Ramos (cell line): ENCODE measurements around the gene HAO1.
"Not testable (repeated sequence)": the region's sequence is repeated elsewhere in the genome, so short reads cannot be mapped to it uniquely, and the experiment has no call there.

Experiments
- in situ Hi-C: fragments of 300-500 bp; cut with MboI; formaldehyde crosslinking; loops from one replicate; pipeline ENCODE4 v1.14.3; 2022; ENCODE audit warnings: low sequenced_read_pairs; ENCODE audit not compliant: unreplicated experiment

Gene HAO1

GRCh38 chr20:7940341-7940740 lies at the start of gene HAO1:
TSS of gene HAO1 (minus strand) at chr20:7940458. CDS start at chr20:7940422, 36 bp downstream.
- in situ Hi-C loops, result no loop called here

DNA sequence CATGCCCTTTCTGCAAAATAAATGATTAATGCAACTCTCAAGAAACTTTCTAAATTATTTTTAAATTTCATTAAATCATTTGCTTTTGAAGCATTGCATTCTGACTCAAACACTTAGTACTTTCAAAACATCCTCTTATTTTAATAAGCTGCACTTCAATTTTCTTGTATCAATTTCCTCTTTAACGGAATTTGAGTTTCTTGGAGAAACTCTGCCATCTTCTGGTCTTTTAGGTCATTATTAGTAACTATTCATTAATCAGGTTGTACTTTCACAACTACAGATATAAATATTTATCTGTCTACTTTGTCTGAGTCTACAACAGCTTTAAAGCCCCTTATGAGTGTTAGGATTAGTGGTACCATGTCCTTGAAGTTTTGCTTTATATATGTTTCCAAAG lies 49.1 kb upstream of the HAO1 start:
- in situ Hi-C loops, result no loop called here

- in situ Hi-C loops, result no loop called here
Observed at GRCh38 chr20:7985916-7986315, 45.7 kb upstream of the HAO1 start.

- in situ Hi-C loops, result no loop called here
Observed at GRCh38 chr20:7984192-7984591, 43.9 kb upstream of the HAO1 start.

DNA sequence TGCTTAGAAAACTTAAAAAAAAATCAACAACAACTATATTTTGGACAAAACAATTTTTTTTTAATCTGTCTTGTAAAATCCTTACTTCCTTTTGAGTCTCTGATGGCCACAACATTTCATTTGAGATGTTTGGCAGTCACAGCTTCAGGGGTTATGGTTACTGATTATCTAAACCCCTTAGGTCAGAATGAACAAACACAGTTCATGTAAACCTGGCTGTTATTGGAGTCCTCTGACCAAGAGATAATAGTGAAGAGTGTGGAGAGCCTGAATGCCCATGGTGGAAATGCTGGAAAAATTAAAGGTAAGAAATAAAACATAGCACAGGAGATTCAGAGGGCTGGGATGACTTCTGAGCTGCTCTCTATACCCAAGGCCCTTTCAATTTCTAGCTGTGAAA lies 41.1 kb upstream of the HAO1 start:
- in situ Hi-C loops, result no loop called here

DNA sequence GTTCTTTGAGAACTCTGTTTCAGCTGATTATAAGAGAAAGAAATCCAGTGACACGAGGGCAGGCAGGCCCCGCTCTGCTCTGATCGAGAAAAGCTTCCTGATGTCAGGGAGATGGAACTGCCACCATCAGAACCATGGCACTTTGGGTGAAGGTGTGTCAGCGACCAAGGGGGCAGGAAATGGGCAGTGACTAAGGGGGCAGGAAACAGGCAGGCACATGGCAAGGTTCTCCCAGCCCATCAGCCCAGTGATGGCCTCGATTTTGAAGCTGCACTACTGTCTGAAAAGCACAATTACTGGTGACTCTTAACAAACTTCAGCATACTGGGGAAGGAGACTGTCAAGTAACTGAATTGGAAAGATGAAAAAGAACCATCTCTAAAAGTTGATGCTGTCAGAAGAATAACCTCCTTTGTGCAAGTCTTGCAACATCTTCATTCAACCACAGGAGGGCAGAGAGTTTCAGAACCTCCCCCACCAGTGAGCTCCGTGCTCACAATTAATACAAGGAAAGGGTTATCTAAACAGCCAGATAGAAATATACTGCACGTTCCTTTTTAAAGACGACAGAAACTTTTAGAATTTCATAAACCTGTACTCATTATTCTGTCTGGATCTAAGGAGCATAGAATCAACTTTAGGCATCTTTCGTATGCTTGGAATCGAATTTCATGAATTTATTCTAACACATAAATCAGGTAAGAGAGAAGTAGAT lies 40.2 kb upstream of the HAO1 start:
- in situ Hi-C loops, result no loop called here

DNA sequence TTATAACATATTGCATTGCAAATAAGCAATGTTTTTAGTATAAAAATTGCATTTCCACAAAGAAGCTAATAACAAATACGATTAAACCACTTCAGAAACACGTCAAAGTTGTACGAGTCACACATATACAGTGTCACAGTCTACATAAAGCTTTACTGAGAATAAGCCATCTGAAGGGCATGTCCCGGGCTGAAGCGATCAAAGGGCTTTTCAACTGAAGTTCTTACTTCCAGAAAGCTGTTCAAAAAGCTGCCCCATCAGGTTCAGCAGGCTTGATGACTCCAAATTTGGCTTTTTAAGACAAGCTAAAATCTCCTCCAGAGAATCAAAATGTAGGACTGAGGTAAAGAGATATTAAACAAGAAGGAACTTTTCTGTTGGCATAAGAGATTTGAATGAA lies 37.5 kb upstream of the HAO1 start:
- in situ Hi-C loops, result no loop called here

GRCh38 chr20:7975851-7976414 lies 35.7 kb upstream of the HAO1 start:
- in situ Hi-C loops, result no loop called here

DNA sequence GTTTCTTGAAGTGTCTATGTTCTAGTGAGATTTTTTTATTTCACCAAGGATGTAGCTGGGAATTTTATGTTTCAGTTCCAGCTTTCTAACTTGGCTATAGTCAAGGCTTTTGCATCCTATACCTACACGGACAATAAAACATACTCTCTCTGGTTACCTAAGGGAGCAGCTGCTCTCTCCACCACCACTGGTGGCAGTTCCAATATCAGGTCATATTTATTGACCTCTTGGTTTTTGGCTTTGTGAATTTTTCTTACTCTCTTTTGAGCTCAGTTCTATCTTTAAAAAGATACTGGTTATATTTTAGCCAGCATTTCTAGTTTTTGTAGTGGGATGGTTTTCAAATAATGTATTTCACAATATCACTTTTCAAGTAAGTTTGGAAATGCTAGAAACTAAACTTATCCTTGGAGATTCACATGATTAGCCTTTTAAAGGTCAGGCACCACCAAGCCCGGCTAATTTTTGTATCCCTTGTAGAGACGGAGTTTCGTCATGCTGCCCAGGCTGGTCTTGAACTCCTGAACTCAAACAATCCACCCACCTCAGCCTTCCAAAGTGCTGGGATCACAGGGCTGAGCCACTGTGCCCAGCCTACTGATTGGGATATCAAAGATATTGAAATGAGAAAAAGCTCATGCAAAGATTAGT lies 34.7 kb upstream of the HAO1 start:
- in situ Hi-C loops, result no loop called here

GRCh38 chr20:7971536-7972280 lies 31.4 kb upstream of the HAO1 start:
- in situ Hi-C loops, result no loop called here

- in situ Hi-C loops, result no loop called here
Observed at GRCh38 chr20:7967199-7967844, 27.1 kb upstream of the HAO1 start.

DNA sequence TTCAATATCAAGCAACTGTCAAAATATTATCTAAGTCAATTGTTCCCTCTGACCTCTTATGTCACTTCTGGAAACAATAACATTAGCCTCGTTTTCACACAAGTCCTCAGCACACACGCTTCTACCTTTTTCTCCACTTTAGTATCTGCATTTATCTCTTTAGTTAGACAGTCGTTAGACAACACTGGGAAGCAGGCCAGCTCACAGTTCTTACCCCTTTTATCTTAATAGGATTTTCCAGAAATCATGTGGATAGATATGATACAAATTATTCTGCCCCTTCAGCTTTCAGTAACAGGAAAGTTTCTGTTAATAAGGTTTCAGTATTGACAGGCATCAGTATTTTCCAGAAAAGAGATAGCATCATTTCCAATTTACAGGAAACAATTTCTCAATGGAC lies 25.9 kb upstream of the HAO1 start:
- in situ Hi-C loops, result no loop called here

DNA sequence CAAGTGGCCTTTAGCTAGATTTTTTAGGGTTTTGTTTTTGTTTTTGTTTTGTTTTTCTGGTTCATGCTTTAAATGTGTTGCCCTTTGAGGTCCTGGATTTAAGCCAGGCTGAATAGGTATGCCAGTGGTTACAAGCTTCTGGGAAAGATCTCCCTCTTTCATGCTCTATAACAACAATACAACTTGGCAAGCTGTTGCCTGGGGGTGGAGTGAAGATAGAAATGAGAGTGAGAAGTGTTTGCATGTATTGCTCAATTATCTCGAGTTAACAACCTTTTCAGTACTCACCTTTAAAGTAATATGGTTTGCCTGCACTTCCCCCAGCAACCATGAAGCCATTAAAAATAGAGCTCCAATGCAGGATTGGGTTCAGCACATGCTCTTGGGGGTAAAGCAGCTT lies 19.2 kb upstream of the HAO1 start:
- in situ Hi-C loops, result no loop called here

DNA sequence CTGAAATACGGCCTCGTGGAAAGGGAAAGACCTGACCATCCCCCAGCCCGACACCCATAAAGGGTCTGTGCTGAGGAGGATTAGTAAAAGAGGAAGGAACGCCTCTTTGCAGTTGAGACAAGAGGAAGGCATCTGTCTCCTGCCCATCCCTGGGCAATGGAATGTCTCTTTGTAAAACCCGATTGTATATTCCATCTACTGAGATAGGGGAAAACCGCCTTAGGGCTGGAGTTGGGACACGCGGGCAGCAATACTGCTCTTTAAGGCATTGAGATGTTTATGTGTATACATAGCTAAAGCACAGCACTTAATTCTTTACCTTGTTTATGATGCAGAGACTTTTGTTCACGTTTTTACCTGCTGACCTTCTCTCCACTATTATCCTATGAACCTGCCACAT lies 16.3 kb upstream of the HAO1 start:
- in situ Hi-C loops, result not testable (repeated sequence)

GRCh38 chr20:7950387-7950786 lies 10.1 kb upstream of the HAO1 start:
- in situ Hi-C loops, result no loop called here

- in situ Hi-C loops, result no loop called here
Observed at GRCh38 chr20:7943891-7944290, 3.6 kb upstream of the HAO1 start.

DNA sequence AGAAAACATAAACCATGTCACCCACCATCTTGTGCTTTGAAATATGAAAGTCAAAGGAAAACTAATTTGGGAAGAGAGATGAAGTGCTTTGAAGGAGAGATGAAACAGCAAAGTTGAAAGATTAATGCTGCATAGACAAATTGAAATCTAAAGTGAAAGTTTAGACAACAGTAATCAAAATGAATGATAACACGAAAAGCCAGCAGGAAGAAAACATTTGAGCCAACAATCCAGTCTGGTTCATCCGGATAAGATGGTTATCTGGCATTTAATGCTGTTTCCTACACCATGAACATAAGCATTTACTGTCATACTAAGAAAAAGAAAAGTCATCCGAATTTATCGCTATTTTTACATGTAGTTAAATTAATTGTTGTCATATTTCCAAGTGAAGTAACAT lies 595 bp downstream of the HAO1 start:
- in situ Hi-C loops, result no loop called here

DNA sequence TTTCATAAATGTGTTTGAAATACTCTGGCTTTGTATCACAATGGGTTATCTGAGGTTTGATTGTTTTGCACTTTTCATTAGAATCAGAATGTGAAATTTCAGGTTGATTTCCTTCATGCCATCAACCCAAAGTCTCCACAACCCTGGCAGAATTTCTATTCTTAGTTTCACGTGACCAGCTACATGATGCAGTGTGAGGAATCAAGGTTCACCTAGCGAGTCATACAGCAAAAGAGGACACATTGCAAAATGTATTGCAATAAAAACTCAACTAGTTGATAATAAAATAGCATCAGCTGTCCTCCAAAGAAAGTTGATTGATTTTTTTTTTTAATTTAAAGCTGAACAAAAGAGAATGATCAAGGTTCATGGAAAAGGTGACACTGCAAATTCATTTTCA lies 2.2 kb downstream of the HAO1 start:
- in situ Hi-C loops, result no loop called here

DNA sequence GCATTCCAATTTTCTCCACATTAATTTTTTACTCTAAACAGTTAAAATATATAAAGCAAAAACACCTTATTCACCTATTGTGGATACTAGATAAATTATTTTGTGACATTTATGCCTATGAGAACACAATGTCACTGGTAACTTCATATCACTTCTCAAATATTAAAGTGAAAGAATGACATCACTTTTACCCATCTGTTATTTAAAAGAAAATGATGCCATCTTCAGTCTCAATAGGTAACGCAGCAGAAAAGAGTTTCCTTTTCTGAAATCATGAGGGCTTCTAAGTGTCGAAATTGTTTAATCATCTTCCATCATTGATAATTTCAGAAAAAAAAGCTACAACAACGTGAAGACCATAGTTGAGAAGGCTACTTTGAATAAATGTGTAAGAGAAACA lies 2.9 kb downstream of the HAO1 start:
- in situ Hi-C loops, result no loop called here

DNA sequence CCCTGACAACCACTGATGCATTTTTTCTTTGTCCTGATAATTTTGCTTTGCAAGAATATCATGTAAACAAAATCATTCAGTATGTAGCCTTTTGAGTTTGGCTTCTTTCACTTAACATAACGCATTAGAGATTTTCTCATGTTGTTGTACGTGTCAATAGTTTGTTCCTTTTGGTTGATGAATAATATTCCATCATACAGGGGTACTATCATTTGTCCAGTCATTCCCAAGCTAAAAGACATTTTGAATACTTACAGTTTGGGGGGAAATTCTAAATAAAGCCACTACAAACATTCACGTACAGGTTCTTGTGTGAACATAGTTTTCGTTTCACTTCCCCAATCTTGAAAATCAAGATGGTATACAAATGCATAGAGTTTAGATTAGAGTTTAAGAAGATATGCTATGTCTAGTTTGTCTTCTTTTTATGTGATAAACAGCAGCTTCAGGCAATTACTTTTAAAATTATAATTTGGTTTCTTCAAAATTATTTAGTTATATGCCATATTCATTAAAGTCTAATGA lies 5.2 kb downstream of the HAO1 start:
- in situ Hi-C loops, result no loop called here
